GM18907 (cell line): ENCODE results near the gene ADH5.
"Not testable (repeated sequence)": the region's sequence is repeated elsewhere in the genome, so short reads cannot be mapped to it uniquely, and the experiment has no call there.

Experiments
- ATAC-seq: cut with Tn5 transposase; IDR thresholded peaks from one replicate; pipeline ENCODE4 v1.9.1; 2021; ENCODE audit warnings: mild to moderate bottlenecking, moderate library complexity; ENCODE audit not compliant: unreplicated experiment

ADH5 gene

GRCh38 chr4:99088481-99089365 is at the start of gene ADH5:
Gene ADH5, minus strand, starts transcription at chr4:99088788. Its CDS starts 88 bp downstream, at chr4:99088700.
- ATAC-seq, result peak; percentile 93

DNA sequence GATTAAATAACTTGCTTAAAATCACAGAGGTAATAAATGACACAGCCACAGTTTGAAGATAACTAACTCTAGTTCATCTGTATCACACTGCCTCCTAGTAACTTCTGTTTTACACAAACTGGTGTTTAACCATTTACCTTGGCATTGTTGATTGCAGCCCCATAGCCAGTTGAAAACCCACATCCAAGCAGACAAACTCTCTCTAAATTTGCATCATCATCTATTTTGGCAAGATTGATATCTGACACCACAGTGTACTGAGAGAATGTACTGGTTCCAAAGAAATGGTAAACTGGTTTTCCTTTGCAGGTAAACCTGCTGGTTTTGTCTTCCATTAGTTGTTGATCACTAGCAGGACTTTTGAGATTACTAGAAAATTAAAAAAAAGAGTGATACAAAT is 47.7 kb upstream of the ADH5 start:
- ATAC-seq, result no peak

DNA sequence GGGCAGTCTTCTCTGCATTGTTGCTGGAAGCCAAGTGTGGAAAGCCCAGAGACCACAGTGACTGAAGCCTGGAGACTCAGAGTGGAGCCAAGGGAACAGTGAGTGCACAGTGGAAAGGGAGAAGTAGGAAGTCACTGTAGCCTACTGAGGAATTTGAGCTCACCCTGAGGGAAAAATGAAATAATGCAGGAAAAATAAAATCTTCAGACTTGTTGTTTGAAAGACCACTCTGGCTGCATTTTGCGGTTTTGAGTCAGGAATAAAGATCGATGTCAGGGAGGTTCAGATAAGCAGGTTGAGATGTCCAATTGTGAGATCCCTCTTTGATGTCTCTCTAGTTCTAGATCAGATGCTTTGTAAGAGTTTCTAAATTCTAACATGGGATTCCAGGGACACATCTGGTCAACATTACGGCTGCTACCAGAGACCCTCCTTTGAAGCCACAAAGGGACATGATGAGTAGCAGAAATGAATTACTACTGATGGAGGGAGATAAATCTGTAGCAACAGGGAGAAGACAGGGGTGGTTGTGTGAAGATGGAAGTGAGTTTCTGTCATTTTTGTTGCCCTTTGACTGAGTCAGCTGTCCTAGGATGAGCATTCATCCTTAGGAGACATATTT is 47.1 kb upstream of the ADH5 start:
- no peak for ATAC-seq

DNA sequence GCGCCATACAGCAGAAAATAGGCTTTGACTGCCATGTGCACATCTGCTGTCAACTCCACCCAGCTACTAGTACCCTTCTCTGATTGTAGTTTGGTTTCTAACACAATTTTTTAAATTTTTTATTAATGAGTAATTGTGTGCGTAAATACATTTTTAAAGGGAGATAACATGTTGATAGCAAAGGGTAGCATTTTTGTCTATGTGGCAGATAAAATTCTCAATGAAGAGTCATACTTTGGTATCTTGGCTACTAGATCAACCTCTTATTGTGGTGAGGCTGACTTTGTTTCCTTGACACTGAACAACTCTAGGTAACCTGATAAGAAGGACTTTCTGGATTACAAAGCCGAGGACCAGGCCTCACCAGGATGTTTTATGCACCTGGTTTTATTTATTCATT is 46.0 kb upstream of the ADH5 start:
- ATAC-seq, result no peak

DNA sequence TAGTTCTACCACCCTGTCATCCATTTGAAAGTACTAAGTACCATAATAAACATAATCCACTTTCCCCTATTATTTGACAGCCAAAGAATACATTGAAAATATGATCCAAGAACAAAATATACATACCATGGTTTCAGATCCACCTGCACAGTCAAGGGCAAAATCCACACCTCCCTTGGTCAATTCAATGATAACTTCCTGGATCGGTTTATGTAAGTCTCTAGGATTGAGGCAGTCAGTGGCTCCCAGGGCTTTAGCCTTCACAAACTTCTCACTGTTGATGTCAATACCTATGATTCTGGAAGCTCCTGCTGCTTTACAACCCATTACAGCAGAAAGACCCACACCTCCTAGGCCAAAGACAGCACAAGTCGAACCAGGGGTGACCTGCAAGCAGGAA is 42.8 kb upstream of the ADH5 start:
- ATAC-seq, result no peak

- ATAC-seq, result no peak
Observed at GRCh38 chr4:99126376-99126775, 37.8 kb upstream of the ADH5 start.

GRCh38 chr4:99121008-99121407 is 32.4 kb upstream of the ADH5 start:
- no peak for ATAC-seq

- ATAC-seq, result no peak
Observed at GRCh38 chr4:99120501-99120900, 31.9 kb upstream of the ADH5 start.

DNA sequence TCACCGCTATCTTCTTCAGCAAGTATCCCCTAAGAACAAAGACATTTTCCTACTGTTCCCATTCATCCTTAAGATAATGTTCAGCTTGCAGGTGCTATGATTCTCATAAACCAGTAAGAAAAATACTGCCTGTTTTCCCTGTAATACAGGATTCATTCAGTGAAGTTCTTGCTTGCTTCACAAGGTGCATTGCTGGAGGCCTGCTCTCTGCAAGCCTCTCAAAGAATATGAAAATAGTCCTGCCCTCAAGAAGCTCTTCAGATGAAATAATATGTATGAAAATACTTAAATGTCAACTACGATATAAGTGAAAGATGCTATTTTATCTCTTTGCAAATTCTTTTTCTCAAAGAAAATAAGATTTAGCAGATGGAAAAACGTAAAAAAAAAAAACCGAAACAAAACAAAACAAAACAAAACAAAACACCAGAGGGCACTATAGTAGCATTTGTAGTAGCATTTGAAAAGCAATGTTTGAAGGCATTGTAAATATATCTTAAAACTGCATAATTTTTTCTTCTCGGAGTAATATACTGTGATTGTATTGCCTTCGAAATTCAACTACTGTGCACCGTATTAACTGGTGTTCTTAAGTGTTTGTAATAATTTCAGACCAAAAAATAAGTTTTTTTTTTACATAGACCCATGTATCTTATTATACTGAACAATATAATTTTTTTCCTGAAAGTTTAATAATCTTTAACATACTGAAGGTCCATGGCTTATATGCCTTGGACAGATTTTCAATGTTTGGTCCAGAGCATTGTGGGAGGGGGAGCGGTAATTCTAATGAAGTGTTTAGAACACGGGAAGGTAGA is 29.5 kb upstream of the ADH5 start:
- ATAC-seq, result no peak

DNA sequence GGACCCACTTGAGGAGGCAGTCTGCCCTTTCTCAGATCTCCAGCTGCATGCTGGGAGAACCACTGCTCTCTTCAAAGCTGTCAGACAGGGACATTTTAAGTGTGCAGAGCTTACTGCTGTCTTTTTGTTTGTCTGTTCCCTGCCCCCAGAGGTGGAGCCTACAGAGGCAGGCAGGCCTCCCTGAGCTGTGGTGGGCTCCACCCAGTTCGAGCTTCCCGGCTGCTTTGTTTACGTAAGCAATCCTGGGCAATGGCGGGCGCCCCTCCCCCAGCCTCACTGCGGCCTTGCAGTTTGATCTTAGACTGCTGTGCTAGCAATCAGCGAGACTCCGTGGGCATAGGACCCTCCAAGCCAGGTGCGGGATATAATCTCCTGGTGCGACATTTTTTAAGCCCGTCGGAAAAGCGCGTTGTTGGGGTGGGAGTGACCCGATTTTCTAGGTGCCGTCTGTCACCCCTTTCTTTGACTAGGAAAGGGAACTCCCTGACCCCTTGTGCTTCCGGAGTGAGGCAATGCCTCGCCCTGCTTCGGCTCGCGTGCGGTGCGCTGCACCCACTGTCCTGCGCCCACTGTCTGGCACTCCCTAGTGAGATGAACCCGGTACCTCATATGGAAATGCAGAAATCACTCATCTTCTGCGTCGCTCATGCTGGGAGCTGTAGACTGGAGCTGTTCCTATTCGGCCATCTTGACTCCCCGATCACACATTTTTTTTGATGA is 28.7 kb upstream of the ADH5 start:
- ATAC-seq, result not testable (repeated sequence)

DNA sequence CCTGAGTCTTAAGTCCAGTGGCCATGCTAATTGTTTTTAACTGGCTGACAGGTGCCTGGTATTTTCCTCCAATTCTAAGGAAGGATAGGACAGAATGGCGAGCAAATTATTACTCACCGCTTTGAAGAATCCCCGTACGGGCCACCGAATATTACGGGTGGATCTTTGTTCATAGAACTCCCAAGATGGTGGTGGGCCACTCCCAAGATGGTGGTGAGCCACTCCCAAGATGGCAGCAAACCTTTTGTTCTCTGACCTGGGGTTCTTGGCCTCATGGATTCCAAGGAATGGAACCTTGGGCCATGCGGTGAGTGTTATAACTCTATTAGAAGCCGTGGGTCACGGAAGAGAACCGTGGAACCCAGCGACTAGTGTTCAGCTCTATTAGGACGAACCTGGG is 20.7 kb upstream of the ADH5 start:
- ATAC-seq, result not testable (repeated sequence)

GRCh38 chr4:99104153-99104552 is 15.6 kb upstream of the ADH5 start:
- no peak for ATAC-seq

GRCh38 chr4:99103166-99103565 is 14.6 kb upstream of the ADH5 start:
- no peak for ATAC-seq

GRCh38 chr4:99102634-99103033 is 14.0 kb upstream of the ADH5 start:
- no peak for ATAC-seq

- ATAC-seq, result no peak
Observed at GRCh38 chr4:99100876-99101275, 12.3 kb upstream of the ADH5 start.

DNA sequence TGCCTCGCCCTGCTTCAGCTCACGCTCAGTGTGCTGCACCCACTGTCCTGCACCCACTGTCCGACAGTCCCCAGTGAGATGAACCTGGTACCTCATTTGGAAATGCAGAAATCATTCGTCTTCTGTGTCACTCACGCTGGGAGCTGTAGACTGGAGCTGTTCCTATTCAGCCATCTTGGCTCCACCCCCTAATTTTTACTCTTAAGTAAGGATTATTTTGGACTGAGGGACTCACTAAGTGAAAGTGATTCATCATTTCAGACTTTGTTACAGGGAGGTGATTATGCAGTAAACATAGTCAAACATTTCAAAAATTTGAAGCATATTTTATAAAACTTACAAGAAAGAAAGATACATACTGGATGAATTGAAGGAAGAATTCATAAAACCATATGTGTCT is 11.2 kb upstream of the ADH5 start:
- ATAC-seq, result not testable (repeated sequence)

GRCh38 chr4:99099311-99099710 is 10.7 kb upstream of the ADH5 start:
- ATAC-seq, result no peak

DNA sequence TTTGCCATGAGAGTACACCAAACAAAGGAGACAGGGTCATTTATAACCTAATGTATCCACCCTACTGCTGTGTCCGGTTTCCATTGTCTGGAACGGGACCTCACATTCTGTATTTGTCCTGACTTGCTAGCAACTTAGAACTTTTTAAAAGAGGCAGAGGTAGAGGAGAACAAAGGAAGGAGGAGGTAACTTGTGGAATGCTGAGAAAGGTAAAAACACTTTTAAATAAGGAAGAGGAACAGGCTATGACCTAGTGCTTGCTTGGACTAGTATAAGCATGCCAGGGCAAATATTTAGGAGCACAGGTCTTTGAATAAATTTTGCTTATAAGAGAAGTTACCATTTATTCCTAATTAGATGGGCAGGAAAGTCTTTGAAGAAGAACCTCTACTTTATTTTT is 3.3 kb upstream of the ADH5 start:
- not testable (repeated sequence) for ATAC-seq

DNA sequence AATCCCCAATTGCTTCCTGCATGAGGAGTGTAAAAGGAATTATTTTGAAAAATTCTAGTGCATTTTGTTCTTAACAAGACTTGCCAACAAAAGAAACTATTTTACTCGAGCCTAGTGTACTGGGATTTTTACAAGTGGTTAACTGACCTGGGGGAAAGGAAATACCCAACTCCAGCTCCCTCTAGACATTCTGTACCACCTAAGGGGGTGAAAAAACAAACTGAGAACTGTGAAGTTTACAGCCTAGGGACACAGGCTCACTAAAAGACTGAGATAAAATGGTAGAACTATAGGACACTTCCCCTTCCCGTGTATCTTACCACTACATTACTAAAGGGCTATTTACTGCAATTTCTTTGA is 2.6 kb upstream of the ADH5 start:
- no peak for ATAC-seq

DNA sequence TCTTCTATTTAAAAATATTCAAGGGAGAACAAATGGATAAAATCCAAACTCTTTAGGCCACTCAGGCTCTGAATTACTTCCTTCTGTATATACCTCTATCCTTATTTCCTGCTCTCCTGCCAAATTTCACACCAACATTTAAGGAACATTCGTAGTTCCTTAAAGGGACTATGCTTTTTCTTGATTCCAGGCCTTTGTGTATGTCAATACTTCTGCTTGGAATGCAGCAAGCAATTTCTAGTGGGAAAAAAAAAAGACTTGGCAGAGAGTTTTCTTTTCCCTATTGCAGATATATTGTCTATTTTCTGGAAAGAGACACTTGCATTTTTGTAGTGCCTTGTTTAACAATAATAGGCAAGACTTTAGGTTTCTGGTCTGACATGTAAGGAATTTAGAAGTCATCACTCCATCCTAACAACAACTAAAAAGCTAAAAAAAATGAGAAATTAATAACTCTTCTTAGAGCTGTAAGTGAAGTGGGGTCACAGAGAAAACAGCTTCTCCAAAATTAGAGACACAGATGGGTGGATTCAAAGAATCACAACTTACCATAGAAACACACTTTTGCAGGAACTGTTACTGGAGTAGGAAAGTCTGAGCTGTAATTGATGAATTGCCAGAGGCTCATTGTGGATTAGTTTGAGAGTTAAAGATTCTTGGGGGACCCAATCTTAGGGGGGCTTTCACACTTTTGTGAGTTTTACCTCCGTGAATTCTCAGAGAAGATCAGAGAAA is 2.1 kb upstream of the ADH5 start:
- ATAC-seq, result no peak
